Right lobe of liver (tissue), 6 donors: Measurements from ENCODE around the gene METTL26. TPM values are rescaled to one million over a fixed set of nuclear protein-coding genes. Genes with fewer than 3 reads are reported as not detected.

Source experiments
- ATAC-seq, 4 donors: fragments of 200-7000 bp; cut with Tn5 transposase; one replicate each; pipeline ENCODE4 v1.9.1; 2020; ENCODE audit warnings: mild to moderate bottlenecking in 4 of 4, moderate library complexity in 4 of 4
- DNase-seq, 3 donors: peaks; one replicate each; pipeline ENCODE4 v3.0.0-alpha.2; 2020
- H3K27ac ChIP-seq, 3 donors: fragments of 200-600 bp; one replicate each; pipeline ENCODE4 v1.8.0; 2022
- H3K27me3 ChIP-seq, 2 donors: fragments of 200-600 bp; one replicate each; pipeline ENCODE4 v1.8.0; 2022
- H3K36me3 ChIP-seq, 4 donors: fragments of 200-600 bp; sonication (generic) in 1 of 4; one replicate each; pipeline versions ENCODE4 v1.5.1 to v1.8.0; 2017 to 2022; ENCODE audit warnings: control low read depth in 1 of 4
- H3K4me1 ChIP-seq, 4 donors: fragments of 200-600 bp; sonication (generic) in 1 of 4; one replicate each; pipeline versions ENCODE4 v1.5.1 to v1.8.0; 2017 to 2022; ENCODE audit warnings: control low read depth in 1 of 4
- H3K4me3 ChIP-seq, 3 donors: fragments of 200-600 bp; one replicate each; pipeline ENCODE4 v1.8.0; 2022
- H3K9me3 ChIP-seq, 4 donors: fragments of 200-600 bp; sonication (generic) in 1 of 4; one replicate each; pipeline versions ENCODE4 v1.5.1 to v1.8.0; 2017 to 2022; ENCODE audit warnings: control low read depth in 1 of 4
- CTCF ChIP-seq, 4 donors: fragments of 200-600 bp in 3 of 4; fragments of 450-650 bp in 1 of 4; IDR thresholded peaks; one replicate each; pipeline versions ENCODE4 v1.5.1 to v1.8.0; 2016 to 2022; ENCODE audit warnings: antibody characterized with exemption in 4 of 4, mild to moderate bottlenecking in 2 of 4
- POLR2A ChIP-seq: fragments of 450-650 bp; IDR thresholded peaks from one replicate; pipeline ENCODE4 v1.6.1; 2017; ENCODE audit warnings: antibody characterized with exemption, mild to moderate bottlenecking
- WGBS: methylation state at CpG from one replicate; pipeline ENCODE4 v1.1.6; 2018; ENCODE audit warnings: low coverage, low lambda C conversion rate; ENCODE audit not compliant: insufficient coverage; ENCODE audit errors: missing lambda C conversion rate; 5-methylcytosine and 5-hydroxymethylcytosine counted together
- intact Hi-C, 2 donors: fragments of 100-400 bp; cut with DNase I; formaldehyde crosslinking; loops; one replicate each; pipeline versions ENCODE4 v1.11.2 to v1.14.1; 2022
- total RNA-seq, 6 experiments: library from RNA; depleted of rRNA in 2 of 6; stranded (reverse); fragments of >200 nt in 2 of 6; fragmentation: NEBNext Ultra II Directional in 3 of 6; extraction: Animal tissue kit (Norgen Biotek cat#: 25700) in 3 of 6; gene quantifications; one replicate each; pipeline versions ENCODE4 v1.1.0 to v1.2.4, GENCODE V29; 2016 to 2023
- donor health status: DM: no; HTN: yes; CAD: no.
- donor health status: DM: no; HTN: no; CAD: no.
- donor health status: DM: no; HTN: no; CAD: no.
- donor health status: DM: no; HTN: yes; CAD: no.
- donor health status: DM: no; HTN: yes; CAD: no.

METTL26 gene
- total RNA-seq, 6 experiments from 2014 or later: 22.7 to 126 (median 32.6) TPM

GRCh38 chr16:662597-662996 is 26.5 kb upstream of the METTL26 start:
- no peaks in the 10 kb centered on the region for H3K9me3 ChIP-seq
- H3K4me1 ChIP-seq: peaks cover 0 to 14% (median 2%) of the 10 kb centered on the region in 4 donors
- no peak overlapping the region for H3K27ac ChIP-seq
- H3K36me3 ChIP-seq: no peaks in the 10 kb centered on the region
- ATAC-seq (no peak), DNase-seq (no peak)
- TF ChIP-seq CTCF (IDR thresholded peaks at IDR 0.05) (no peak), POLR2A (no peak)
- 90% methylated on average over 7 of the region's 21 CpGs for WGBS
- no peak overlapping the region for H3K4me3 ChIP-seq
- H3K27me3 ChIP-seq: no peaks in the 10 kb centered on the region
- intact Hi-C loops: no loop called here

- Histone ChIP-seq H3K27ac (no peak overlapping the region), H3K9me3 (no peaks in the 10 kb centered on the region), H3K36me3 (no peaks in the 10 kb centered on the region), H3K27me3 (no peaks in the 10 kb centered on the region), H3K4me3 (no peak overlapping the region), H3K4me1 (peaks cover 0 to 11% (median 0%) of the 10 kb centered on the region in 4 donors)
- intact Hi-C loops: no loop called here
- DNase-seq: no peak
- no peak for ATAC-seq
- WGBS: no CpG with 5 or more reads among the region's 19 CpGs
- TF ChIP-seq POLR2A (no peak), CTCF (IDR thresholded peaks at IDR 0.05) (no peak)
These were observed 26.0 kb upstream of the METTL26 start for GRCh38 chr16:662095-662494.

GRCh38 chr16:661184-661821 is 25.2 kb upstream of the METTL26 start:
- no peaks in the 10 kb centered on the region for H3K36me3 ChIP-seq
- no peaks in the 10 kb centered on the region for H3K9me3 ChIP-seq
- H3K27ac ChIP-seq: peak overlapping the region in 1 of 3 donors; percentile 49
- WGBS: 28% methylated on average over 6 of the region's 35 CpGs
- intact Hi-C loops: no loop called here
- H3K27me3 ChIP-seq: no peaks in the 10 kb centered on the region
- H3K4me3 ChIP-seq: peak overlapping the region in 1 of 3 donors; percentile 26
- DNase-seq (no peak), ATAC-seq (peak; percentile 10 to 60 (median 27))
- peaks cover 0 to 11% (median 0%) of the 10 kb centered on the region in 4 donors for H3K4me1 ChIP-seq
- TF ChIP-seq POLR2A (peak; percentile 7), CTCF (IDR thresholded peaks at IDR 0.05) (no peak)

GRCh38 chr16:660459-661183 is 24.5 kb upstream of the METTL26 start:
- DNase-seq (peak; percentile 83 to 91 (median 91)), ATAC-seq (peak; percentile 79 to 90 (median 82))
- Histone ChIP-seq H3K27me3 (no peaks in the 10 kb centered on the region), H3K4me3 (peak overlapping the region in 1 of 3 donors; percentile 26), H3K36me3 (no peaks in the 10 kb centered on the region), H3K4me1 (peaks cover 0 to 11% (median 0%) of the 10 kb centered on the region in 4 donors), H3K9me3 (no peaks in the 10 kb centered on the region), H3K27ac (peak overlapping the region in 2 of 3 donors; percentile 16 to 49)
- intact Hi-C loops: no loop called here
- WGBS: 6% methylated on average over 7 of the region's 43 CpGs
- TF ChIP-seq CTCF (IDR thresholded peaks at IDR 0.05): peak; percentile 36 to 53 (median 47)
- TF ChIP-seq POLR2A: peak; percentile 12
